Keratinocyte (primary cell): ENCODE measurements around the gene FREM1.

Experiments used
- CTCF ChIP-seq, 3 experiments: IDR thresholded peaks in 1 of 3; conservative IDR thresholded peaks in 1 of 3; optimal IDR thresholded peaks in 1 of 3; 2 replicates in 2 of 3; 3 replicates in 1 of 3; pipeline versions ENCODE3 to v1.5.1; 2011; ENCODE audit warnings: low read length in 3 of 3, mild to moderate bottlenecking in 3 of 3, moderate library complexity in 2 of 3, control low read depth in 1 of 3, inconsistent platforms in 1 of 3; ENCODE audit not compliant: insufficient read depth in 2 of 3; ENCODE audit errors: extremely low read depth in 1 of 3
- EZH2 ChIP-seq: IDR thresholded peaks from one replicate; pipeline ENCODE4 v1.6.1; 2012; ENCODE audit warnings: inconsistent platforms, mild to moderate bottlenecking, low read length, moderate library complexity

DNA sequence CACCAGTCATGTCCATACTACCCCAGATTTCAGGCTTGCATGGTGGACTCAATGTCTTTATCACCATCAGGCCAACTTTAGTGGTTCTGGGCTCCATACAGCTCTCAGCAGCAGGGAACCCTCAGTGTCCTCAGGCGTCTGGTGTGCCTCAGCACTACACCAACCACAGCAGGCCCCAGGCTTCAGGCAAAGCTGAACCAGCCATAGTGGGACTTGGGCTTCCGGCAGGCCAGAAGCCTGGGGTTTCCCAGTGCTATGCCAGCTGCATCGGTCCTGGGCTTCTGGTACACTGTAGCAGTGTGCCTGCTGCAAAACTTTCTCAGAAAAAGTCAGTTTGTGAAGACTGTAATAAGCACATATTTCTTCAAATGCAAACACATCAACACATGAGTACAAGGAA, 205.9 kb downstream of the FREM1 start:
- TF ChIP-seq EZH2: no peak
- TF ChIP-seq CTCF (optimal IDR thresholded peaks at IDR 0.05 in 1 of 3, IDR thresholded peaks at IDR 0.05 in 1 of 3, conservative IDR thresholded peaks at IDR 0.05 in 1 of 3; ENCODE audit: extremely low read depth in 1 of 3, insufficient read depth in 2 of 3, low read length in 3 of 3): no peak
